PC-3 (cell line): ENCODE measurements around the gene TMEM107. TPM values are rescaled to one million over a fixed set of nuclear protein-coding genes. Genes with fewer than 3 reads are reported as not detected.

ENCODE experiments used
- ATAC-seq: fragments of 200-7000 bp; cut with Tn5 transposase; 2 replicates; pipeline ENCODE4 v1.9.1; 2020; ENCODE audit warnings: mild to moderate bottlenecking, moderate library complexity
- BruUV-seq: library from RNA; stranded (reverse); fragments of 400-500 nt; replicated peaks from 2 replicates; lab custom pipeline; 2021; lab: Mats Ljungman, UMichigan
- CTCF ChIA-PET: fragments of 300-600 bp; sonication (Branson Sonifier 250); formaldehyde crosslinking; loops from one replicate; lab custom pipeline; 2022; ENCODE audit warnings: antibody characterized with exemption; lab: Charles Lee
- POLR2A ChIA-PET: fragments of 300-600 bp; sonication (Branson Sonifier 250); formaldehyde crosslinking; loops from one replicate; lab custom pipeline; 2022; ENCODE audit warnings: antibody characterized with exemption; ENCODE audit not compliant: unreplicated experiment; lab: Charles Lee
- DNase-seq: peaks from one replicate; pipeline ENCODE4 v3.0.0-alpha.2; 2015
- H2AFZ ChIP-seq: fragments of 300-600 bp; sonication (generic); 2 replicates; pipeline ENCODE4 v1.6.0; 2016; ENCODE audit warnings: antibody characterized with exemption, low read length
- H3F3A ChIP-seq: fragments of 300-600 bp; sonication (generic); one replicate; pipeline ENCODE4 v1.6.0; 2017; ENCODE audit warnings: antibody characterized with exemption, low read length, control low read depth, mild to moderate bottlenecking; ENCODE audit not compliant: unreplicated experiment
- H3K27ac ChIP-seq: fragments of 300-600 bp; sonication (generic); 2 replicates; pipeline ENCODE4 v1.5.1; 2016; ENCODE audit warnings: mild to moderate bottlenecking, low read length
- H3K27me3 ChIP-seq: fragments of 300-600 bp; sonication (generic); 2 replicates; pipeline ENCODE4 v1.6.1; 2016; ENCODE audit warnings: low read length, mixed read lengths
- H3K36me3 ChIP-seq: fragments of 300-600 bp; sonication (generic); 2 replicates; pipeline ENCODE4 v1.6.1; 2016; ENCODE audit warnings: low read depth, mixed run types, low read length, mixed read lengths
- H3K4me1 ChIP-seq: fragments of 300-600 bp; sonication (generic); 2 replicates; pipeline ENCODE4 v1.5.1; 2016; ENCODE audit warnings: low read length; ENCODE audit not compliant: insufficient read depth
- H3K4me2 ChIP-seq: fragments of 300-600 bp; sonication (generic); 2 replicates; pipeline ENCODE4 v1.6.0; 2016; ENCODE audit warnings: low read length
- H3K4me3 ChIP-seq: fragments of 300-600 bp; sonication (generic); 2 replicates; pipeline ENCODE4 v1.5.1; 2016; ENCODE audit warnings: mild to moderate bottlenecking, low read length, mixed read lengths
- H3K79me2 ChIP-seq: fragments of 300-600 bp; sonication (generic); 2 replicates; pipeline ENCODE4 v1.6.1; 2017; ENCODE audit warnings: low read length, mixed read lengths
- H3K9ac ChIP-seq: fragments of 300-600 bp; sonication (generic); 2 replicates; pipeline ENCODE4 v1.6.0; 2016; ENCODE audit warnings: mild to moderate bottlenecking, low read length
- H3K9me2 ChIP-seq: fragments of 300-600 bp; sonication (generic); replicated peaks from 2 replicates; pipeline ENCODE4 v1.6.1; 2016; ENCODE audit warnings: mixed run types, low read length, mixed read lengths
- H3K9me3 ChIP-seq: fragments of 300-600 bp; sonication (generic); 2 replicates; pipeline ENCODE4 v1.6.1; 2016; ENCODE audit warnings: low read length, mixed read lengths
- H4K20me1 ChIP-seq: fragments of 300-600 bp; sonication (generic); 2 replicates; pipeline ENCODE4 v1.6.1; 2016; ENCODE audit warnings: low read length, mixed read lengths
- EZH2 ChIP-seq: fragments of 300-600 bp; sonication (generic); IDR thresholded peaks from one replicate; pipeline ENCODE4 v1.6.1; 2017; ENCODE audit warnings: antibody characterized with exemption, mild to moderate bottlenecking, low read length; ENCODE audit not compliant: unreplicated experiment
- EZH2phosphoT487 ChIP-seq: fragments of 300-600 bp; sonication (generic); IDR thresholded peaks from 2 replicates; pipeline ENCODE4 v1.6.1; 2018; ENCODE audit warnings: mild to moderate bottlenecking, antibody characterized with exemption, low read length, borderline replicate concordance
- intact Hi-C: fragments of 100-400 bp; cut with micrococcal nuclease; formaldehyde crosslinking; loops from 2 replicates; pipeline ENCODE4 v1.9.0; 2023
- total RNA-seq: library from RNA; depleted of rRNA; stranded (reverse); fragments of >200 nt; gene quantifications from 2 replicates; pipeline ENCODE4 v1.2.3, GENCODE V29; 2014
- TF ChIP-seq, protein P1 (sequence below): fragments of 300-600 bp; sonication (generic); conservative IDR thresholded peaks from 2 replicates; pipeline ENCODE4 v1.5.1; 2017; ENCODE audit warnings: antibody characterized with exemption, low read depth, mild to moderate bottlenecking, low read length

Gene TMEM107
- total RNA-seq, 1 experiment from 2014 or later = 19.0 TPM

DNA sequence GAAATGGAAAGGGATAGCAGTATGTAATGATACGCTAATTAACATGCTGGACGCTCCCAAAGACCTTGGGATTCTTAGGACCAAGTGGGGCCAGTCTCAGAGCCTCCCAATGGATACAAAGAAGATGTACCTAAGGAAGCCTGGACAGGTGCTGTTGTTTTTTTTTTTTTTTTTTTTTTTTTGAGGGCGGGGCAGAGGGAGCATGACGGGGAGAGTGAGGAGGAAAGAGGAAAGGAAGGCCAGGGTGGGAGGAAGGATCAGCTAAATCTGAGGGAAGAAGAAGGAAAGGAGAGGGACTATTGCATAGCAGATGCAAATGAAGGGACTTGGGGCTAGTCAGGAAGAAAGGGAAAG, 16.0 kb downstream of the TMEM107 start:
- Histone ChIP-seq H3K36me3 (no peaks in the 10 kb centered on the region; the same call in 1 of the 2 replicates), H2AFZ (no peak overlapping the region), H3K4me1 (peaks cover 35% of the 10 kb centered on the region), H3K9me3 (no peaks in the 10 kb centered on the region), H3K27me3 (no peaks in the 10 kb centered on the region), H3F3A (no peaks in the 10 kb centered on the region), H4K20me1 (peaks cover 8% of the 10 kb centered on the region; the same call in 1 of the 2 replicates), H3K9me2 (no peaks in the 10 kb centered on the region), H3K27ac (no peak overlapping the region), H3K4me3 (no peak overlapping the region), H3K79me2 (peaks cover 28% of the 10 kb centered on the region), H3K9ac (no peak overlapping the region), H3K4me2 (no peak overlapping the region)
- ATAC-seq (no peak), DNase-seq (no peak)
- ChIA-PET POLR2A (no interaction called here), CTCF (no interaction called here)
- no TSS peak for BruUV-seq
- TF ChIP-seq, protein P1, sequence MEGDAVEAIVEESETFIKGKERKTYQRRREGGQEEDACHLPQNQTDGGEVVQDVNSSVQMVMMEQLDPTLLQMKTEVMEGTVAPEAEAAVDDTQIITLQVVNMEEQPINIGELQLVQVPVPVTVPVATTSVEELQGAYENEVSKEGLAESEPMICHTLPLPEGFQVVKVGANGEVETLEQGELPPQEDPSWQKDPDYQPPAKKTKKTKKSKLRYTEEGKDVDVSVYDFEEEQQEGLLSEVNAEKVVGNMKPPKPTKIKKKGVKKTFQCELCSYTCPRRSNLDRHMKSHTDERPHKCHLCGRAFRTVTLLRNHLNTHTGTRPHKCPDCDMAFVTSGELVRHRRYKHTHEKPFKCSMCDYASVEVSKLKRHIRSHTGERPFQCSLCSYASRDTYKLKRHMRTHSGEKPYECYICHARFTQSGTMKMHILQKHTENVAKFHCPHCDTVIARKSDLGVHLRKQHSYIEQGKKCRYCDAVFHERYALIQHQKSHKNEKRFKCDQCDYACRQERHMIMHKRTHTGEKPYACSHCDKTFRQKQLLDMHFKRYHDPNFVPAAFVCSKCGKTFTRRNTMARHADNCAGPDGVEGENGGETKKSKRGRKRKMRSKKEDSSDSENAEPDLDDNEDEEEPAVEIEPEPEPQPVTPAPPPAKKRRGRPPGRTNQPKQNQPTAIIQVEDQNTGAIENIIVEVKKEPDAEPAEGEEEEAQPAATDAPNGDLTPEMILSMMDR = no peak
- TF ChIP-seq EZH2phosphoT487 = no peak
- no peak for TF ChIP-seq EZH2
- intact Hi-C loops = no loop called here

DNA sequence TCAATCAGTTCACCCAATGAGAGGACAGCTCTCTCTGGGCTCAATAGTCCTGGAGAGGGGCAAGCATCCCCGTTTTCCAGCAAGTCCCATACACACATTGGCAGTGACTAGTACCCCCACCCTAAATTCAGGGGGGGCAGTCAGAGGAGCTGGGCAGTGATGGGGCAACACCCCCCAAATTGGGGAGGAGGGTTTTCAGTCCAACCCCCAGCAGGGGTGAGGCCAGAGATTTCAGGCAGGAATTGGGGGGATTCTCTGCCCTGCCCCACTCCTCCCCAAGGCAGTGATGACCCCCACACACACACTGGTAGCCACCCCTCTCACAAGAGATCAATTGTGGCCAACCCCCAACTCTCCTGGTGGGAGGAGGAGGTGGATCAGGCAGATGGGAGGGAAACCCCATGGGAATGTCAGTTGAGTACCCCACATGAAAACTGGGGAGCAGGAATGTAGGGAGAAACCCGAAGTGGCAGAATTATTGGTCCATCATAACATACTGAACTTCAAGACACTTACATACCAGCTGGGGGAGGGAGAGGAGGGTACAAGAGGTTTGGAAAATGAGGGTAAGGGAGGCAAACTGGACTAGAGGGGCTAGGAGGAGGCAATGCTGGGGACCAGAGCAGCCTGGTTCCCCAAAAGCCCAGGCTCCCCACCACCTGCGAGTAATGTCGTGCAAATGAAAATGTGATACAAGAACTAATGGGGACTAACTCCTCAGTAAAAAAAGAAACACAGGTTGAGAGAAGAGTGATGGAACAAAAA, 16.5 kb downstream of the TMEM107 start:
- H3K4me3 ChIP-seq = no peak overlapping the region
- no peaks in the 10 kb centered on the region for H3K9me3 ChIP-seq
- ChIA-PET CTCF (no interaction called here), POLR2A (no interaction called here)
- no peak overlapping the region for H3K27ac ChIP-seq
- ATAC-seq (no peak), DNase-seq (no peak)
- H4K20me1 ChIP-seq = peaks cover 13% of the 10 kb centered on the region; the same call in 1 of the 2 replicates
- no peak overlapping the region for H3K4me2 ChIP-seq
- H3K27me3 ChIP-seq = no peaks in the 10 kb centered on the region
- H3K9me2 ChIP-seq = no peaks in the 10 kb centered on the region
- H3K9ac ChIP-seq = no peak overlapping the region
- H3K4me1 ChIP-seq = peaks cover 40% of the 10 kb centered on the region
- intact Hi-C loops = no loop called here
- no peaks in the 10 kb centered on the region for H3F3A ChIP-seq
- no peaks in the 10 kb centered on the region; the same call in 1 of the 2 replicates for H3K36me3 ChIP-seq
- no peak overlapping the region for H2AFZ ChIP-seq
- peaks cover 33% of the 10 kb centered on the region for H3K79me2 ChIP-seq
- no peak for TF ChIP-seq EZH2
- BruUV-seq = no TSS peak

DNA sequence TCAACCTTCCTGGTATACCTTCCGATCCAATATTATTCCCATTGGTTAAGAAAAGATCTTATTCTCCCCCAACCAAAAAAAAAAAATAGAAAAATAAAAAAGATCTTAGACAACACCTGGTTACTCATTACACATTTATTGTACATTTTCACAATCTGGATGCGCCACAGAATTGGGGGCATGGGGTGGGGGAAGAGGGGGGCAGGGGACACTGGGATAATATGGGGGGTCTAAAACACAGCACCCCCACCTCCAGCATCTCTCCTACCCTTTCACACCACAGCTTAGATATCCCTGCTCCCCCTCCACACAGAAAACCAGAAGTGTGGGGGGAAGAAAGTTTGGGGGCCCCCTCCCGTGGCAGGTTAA, 17.2 kb downstream of the TMEM107 start:
- ATAC-seq (no peak), DNase-seq (no peak)
- no peak overlapping the region for H2AFZ ChIP-seq
- TF ChIP-seq EZH2 (no peak), EZH2phosphoT487 (no peak)
- TF ChIP-seq, protein P1 = no peak
- no peak overlapping the region for H3K4me2 ChIP-seq
- peaks cover 36% of the 10 kb centered on the region for H3K79me2 ChIP-seq
- H4K20me1 ChIP-seq = peaks cover 15% of the 10 kb centered on the region; the same call in 1 of the 2 replicates
- H3K4me1 ChIP-seq = peaks cover 41% of the 10 kb centered on the region
- H3K27me3 ChIP-seq = no peaks in the 10 kb centered on the region
- H3K9ac ChIP-seq = no peak overlapping the region
- no peaks in the 10 kb centered on the region for H3F3A ChIP-seq
- no TSS peak for BruUV-seq
- H3K36me3 ChIP-seq = no peaks in the 10 kb centered on the region; the same call in 1 of the 2 replicates
- intact Hi-C loops = no loop called here
- no peaks in the 10 kb centered on the region for H3K9me2 ChIP-seq
- no peaks in the 10 kb centered on the region for H3K9me3 ChIP-seq
- H3K4me3 ChIP-seq = no peak overlapping the region
- no peak overlapping the region for H3K27ac ChIP-seq
- POLR2A ChIA-PET = no interaction called here
- CTCF ChIA-PET = no interaction called here
